ENCODE results near the gene OSBPL2. TPM values are rescaled to one million over a fixed set of nuclear protein-coding genes. Genes with fewer than 3 reads are reported as not detected.

OSBPL2 gene
- total and polyA plus RNA-seq, 2 experiments from 2014 or later: 16.6 to 31.2 TPM

DNA sequence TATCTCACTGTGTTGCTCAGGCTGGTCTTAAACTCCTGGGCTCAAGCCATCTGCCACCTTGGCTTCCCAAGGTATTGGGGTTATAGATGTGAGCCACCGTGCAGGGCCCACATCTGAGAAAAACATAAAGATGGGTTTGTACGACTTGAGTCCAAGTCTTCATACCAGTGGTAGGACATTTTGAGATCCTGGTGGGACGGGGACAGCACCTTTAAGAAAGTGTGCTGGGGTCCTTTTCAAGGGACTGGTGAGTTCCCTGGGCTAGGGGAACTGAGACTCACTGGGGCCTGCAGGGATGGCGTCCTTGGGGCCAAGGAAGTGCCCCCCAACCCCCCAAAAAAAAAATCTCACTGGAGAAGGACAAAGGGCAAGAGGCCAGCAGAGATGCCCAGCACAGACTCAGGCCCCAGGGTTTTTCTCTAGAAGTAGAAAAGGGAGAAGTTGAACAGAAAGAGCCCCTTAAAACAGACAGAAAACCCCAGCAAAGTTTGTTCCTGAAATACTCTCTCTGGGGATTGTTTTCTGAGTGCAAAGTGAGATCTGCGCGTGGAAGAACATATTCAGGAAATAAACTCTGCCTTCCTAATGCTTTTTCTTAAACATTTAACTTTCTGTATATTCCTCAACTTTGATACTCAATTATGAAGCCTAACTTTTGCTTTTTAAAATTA is 10.7 kb downstream of the OSBPL2 start:
- Histone ChIP-seq H3K4me2 (no peak overlapping the region), H3K79me2 (replicated peaks; ENCODE audit: insufficient read depth) (peaks cover 90% of the 10 kb centered on the region), H2AFZ (no peak overlapping the region), H3K27ac (ENCODE audit: low read depth) (peak overlapping the region; percentile 55; the same call in 1 of the 2 replicates), H3K9me2 (ENCODE audit: insufficient read depth) (no peaks in the 10 kb centered on the region), H3K27me3 (ENCODE audit: insufficient read depth) (no peaks in the 10 kb centered on the region), H3K4me3 (no peak overlapping the region), H4K20me1 (replicated peaks; ENCODE audit: insufficient read depth) (peaks cover 15% of the 10 kb centered on the region), H3F3A (replicated peaks; ENCODE audit: low read depth) (0 out of 2 replicates have a peak, but pooled peaks cover 5% of the 10 kb centered on the region), H3K36me3 (ENCODE audit: insufficient read depth) (no peaks in the 10 kb centered on the region), H3K4me1 (ENCODE audit: insufficient read depth) (no peaks in the 10 kb centered on the region)
- ATAC-seq (no peak), DNase-seq (ENCODE audit: low spot score) (no peak)
- peaks cover 19% of the 10 kb centered on the region for H3K4me1 Mint-ChIP-seq
- no peaks in the 10 kb centered on the region for H3K36me3 Mint-ChIP-seq (ENCODE audit: low read depth)
- no peak overlapping the region; the same call in 1 of the 2 replicates for H3K27ac Mint-ChIP-seq
- H3K27me3 Mint-ChIP-seq (ENCODE audit: insufficient read depth, low read depth, poor library complexity): peaks cover 15% of the 10 kb centered on the region
- H3K9me3 Mint-ChIP-seq: no peaks in the 10 kb centered on the region
- TF ChIP-seq NANOG (IDR thresholded peaks at IDR 0.05; ENCODE audit: borderline replicate concordance) (no peak), ZNF331 (CRISPR knock-in tag; IDR thresholded peaks at IDR 0.05; ENCODE audit: low read depth) (no peak)
- TF ChIP-seq, protein P1, sequence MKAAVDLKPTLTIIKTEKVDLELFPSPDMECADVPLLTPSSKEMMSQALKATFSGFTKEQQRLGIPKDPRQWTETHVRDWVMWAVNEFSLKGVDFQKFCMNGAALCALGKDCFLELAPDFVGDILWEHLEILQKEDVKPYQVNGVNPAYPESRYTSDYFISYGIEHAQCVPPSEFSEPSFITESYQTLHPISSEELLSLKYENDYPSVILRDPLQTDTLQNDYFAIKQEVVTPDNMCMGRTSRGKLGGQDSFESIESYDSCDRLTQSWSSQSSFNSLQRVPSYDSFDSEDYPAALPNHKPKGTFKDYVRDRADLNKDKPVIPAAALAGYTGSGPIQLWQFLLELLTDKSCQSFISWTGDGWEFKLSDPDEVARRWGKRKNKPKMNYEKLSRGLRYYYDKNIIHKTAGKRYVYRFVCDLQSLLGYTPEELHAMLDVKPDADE (IDR thresholded peaks at IDR 0.05): no peak
- no peak overlapping the region for H3K4me3 Mint-ChIP-seq

DNA sequence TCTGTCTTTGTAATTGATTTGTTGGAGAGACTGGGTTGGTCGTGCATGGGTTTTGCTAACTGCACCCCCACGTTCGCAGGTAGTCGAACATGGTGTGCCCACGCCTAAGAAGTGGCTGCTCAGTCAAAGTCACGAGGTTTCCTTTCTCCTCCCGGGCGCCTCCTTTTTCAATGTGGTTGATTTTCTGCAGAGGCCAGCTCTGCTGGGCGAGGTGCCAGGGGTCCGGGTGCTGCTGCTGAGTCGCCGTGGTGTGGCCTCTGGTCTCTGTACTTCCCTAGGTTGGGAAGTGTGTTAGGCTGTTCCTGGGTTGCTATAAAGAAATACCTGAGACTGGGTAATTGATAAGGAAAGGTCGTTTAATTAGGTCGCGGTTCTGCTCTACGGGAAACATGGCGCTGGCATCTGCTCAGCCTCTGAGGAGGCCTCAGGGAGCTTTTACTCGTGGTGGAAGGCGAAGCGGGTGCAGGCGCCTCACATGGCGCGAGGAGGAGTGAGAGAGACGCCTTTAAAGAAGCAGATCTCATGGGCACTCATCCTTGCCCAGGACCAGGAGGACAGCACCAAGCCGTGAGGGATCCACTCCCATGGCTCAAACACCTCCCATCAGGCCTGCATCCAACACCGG is 14.1 kb downstream of the OSBPL2 start:
- no peak overlapping the region for H3K4me3 Mint-ChIP-seq
- Histone ChIP-seq H3K4me2 (no peak overlapping the region), H3F3A (replicated peaks; ENCODE audit: low read depth) (0 out of 2 replicates have a peak, but pooled peaks cover 9% of the 10 kb centered on the region), H3K27me3 (ENCODE audit: insufficient read depth) (no peaks in the 10 kb centered on the region), H3K79me2 (replicated peaks; ENCODE audit: insufficient read depth) (peaks cover 76% of the 10 kb centered on the region), H4K20me1 (replicated peaks; ENCODE audit: insufficient read depth) (peaks cover 16% of the 10 kb centered on the region), H3K4me3 (no peak overlapping the region), H2AFZ (no peak overlapping the region), H3K36me3 (ENCODE audit: insufficient read depth) (no peaks in the 10 kb centered on the region), H3K27ac (ENCODE audit: low read depth) (no peak overlapping the region), H3K4me1 (ENCODE audit: insufficient read depth) (no peaks in the 10 kb centered on the region), H3K9me2 (ENCODE audit: insufficient read depth) (no peaks in the 10 kb centered on the region)
- peaks cover 10% of the 10 kb centered on the region for H3K4me1 Mint-ChIP-seq
- no peak overlapping the region for H3K27ac Mint-ChIP-seq
- DNase-seq (ENCODE audit: low spot score) (no peak), ATAC-seq (no peak)
- peaks cover 4% of the 10 kb centered on the region; the same call in 2 of the 3 replicates for H3K36me3 Mint-ChIP-seq (ENCODE audit: low read depth)
- H3K27me3 Mint-ChIP-seq (ENCODE audit: insufficient read depth, low read depth, poor library complexity): peaks cover 12% of the 10 kb centered on the region
- no peaks in the 10 kb centered on the region; the same call in 2 of the 3 replicates for H3K9me3 Mint-ChIP-seq
- TF ChIP-seq CREB1 (CRISPR knock-in tag; IDR thresholded peaks at IDR 0.05; ENCODE audit: low read depth): no peak
- no peak for TF ChIP-seq POLR2AphosphoS5 (IDR thresholded peaks at IDR 0.05; ENCODE audit: low read depth)
- TF ChIP-seq, protein P2, sequence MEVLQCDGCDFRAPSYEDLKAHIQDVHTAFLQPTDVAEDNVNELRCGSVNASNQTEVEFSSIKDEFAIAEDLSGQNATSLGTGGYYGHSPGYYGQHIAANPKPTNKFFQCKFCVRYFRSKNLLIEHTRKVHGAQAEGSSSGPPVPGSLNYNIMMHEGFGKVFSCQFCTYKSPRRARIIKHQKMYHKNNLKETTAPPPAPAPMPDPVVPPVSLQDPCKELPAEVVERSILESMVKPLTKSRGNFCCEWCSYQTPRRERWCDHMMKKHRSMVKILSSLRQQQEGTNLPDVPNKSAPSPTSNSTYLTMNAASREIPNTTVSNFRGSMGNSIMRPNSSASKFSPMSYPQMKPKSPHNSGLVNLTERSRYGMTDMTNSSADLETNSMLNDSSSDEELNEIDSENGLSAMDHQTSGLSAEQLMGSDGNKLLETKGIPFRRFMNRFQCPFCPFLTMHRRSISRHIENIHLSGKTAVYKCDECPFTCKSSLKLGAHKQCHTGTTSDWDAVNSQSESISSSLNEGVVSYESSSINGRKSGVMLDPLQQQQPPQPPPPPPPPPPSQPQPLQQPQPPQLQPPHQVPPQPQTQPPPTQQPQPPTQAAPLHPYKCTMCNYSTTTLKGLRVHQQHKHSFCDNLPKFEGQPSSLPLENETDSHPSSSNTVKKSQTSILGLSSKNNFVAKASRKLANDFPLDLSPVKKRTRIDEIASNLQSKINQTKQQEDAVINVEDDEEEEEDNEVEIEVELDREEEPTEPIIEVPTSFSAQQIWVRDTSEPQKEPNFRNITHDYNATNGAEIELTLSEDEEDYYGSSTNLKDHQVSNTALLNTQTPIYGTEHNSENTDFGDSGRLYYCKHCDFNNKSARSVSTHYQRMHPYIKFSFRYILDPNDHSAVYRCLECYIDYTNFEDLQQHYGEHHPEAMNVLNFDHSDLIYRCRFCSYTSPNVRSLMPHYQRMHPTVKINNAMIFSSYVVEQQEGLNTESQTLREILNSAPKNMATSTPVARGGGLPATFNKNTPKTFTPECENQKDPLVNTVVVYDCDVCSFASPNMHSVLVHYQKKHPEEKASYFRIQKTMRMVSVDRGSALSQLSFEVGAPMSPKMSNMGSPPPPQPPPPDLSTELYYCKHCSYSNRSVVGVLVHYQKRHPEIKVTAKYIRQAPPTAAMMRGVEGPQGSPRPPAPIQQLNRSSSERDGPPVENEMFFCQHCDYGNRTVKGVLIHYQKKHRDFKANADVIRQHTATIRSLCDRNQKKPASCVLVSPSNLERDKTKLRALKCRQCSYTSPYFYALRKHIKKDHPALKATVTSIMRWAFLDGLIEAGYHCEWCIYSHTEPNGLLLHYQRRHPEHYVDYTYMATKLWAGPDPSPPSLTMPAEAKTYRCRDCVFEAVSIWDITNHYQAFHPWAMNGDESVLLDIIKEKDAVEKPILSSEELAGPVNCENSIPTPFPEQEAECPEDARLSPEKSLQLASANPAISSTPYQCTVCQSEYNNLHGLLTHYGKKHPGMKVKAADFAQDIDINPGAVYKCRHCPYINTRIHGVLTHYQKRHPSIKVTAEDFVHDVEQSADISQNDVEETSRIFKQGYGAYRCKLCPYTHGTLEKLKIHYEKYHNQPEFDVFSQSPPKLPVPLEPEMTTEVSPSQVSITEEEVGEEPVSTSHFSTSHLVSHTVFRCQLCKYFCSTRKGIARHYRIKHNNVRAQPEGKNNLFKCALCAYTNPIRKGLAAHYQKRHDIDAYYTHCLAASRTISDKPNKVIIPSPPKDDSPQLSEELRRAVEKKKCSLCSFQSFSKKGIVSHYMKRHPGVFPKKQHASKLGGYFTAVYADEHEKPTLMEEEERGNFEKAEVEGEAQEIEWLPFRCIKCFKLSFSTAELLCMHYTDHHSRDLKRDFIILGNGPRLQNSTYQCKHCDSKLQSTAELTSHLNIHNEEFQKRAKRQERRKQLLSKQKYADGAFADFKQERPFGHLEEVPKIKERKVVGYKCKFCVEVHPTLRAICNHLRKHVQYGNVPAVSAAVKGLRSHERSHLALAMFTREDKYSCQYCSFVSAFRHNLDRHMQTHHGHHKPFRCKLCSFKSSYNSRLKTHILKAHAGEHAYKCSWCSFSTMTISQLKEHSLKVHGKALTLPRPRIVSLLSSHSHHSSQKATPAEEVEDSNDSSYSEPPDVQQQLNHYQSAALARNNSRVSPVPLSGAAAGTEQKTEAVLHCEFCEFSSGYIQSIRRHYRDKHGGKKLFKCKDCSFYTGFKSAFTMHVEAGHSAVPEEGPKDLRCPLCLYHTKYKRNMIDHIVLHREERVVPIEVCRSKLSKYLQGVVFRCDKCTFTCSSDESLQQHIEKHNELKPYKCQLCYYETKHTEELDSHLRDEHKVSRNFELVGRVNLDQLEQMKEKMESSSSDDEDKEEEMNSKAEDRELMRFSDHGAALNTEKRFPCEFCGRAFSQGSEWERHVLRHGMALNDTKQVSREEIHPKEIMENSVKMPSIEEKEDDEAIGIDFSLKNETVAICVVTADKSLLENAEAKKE (CRISPR knock-in tag; IDR thresholded peaks at IDR 0.05): no peak
- TF ChIP-seq, protein P1 (IDR thresholded peaks at IDR 0.05): no peak
- TF ChIP-seq, protein P3, sequence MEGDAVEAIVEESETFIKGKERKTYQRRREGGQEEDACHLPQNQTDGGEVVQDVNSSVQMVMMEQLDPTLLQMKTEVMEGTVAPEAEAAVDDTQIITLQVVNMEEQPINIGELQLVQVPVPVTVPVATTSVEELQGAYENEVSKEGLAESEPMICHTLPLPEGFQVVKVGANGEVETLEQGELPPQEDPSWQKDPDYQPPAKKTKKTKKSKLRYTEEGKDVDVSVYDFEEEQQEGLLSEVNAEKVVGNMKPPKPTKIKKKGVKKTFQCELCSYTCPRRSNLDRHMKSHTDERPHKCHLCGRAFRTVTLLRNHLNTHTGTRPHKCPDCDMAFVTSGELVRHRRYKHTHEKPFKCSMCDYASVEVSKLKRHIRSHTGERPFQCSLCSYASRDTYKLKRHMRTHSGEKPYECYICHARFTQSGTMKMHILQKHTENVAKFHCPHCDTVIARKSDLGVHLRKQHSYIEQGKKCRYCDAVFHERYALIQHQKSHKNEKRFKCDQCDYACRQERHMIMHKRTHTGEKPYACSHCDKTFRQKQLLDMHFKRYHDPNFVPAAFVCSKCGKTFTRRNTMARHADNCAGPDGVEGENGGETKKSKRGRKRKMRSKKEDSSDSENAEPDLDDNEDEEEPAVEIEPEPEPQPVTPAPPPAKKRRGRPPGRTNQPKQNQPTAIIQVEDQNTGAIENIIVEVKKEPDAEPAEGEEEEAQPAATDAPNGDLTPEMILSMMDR (conservative IDR thresholded peaks at IDR 0.05; ENCODE audit: low read depth in 2 of 2): no peak
- no peak for TF ChIP-seq ZNF114 (CRISPR knock-in tag; IDR thresholded peaks at IDR 0.05)
- TF ChIP-seq EZH2 (IDR thresholded peaks at IDR 0.05; ENCODE audit: low read depth, unreplicated experiment): no peak
- no peak for TF ChIP-seq EZH2phosphoT487 (IDR thresholded peaks at IDR 0.05; ENCODE audit: unreplicated experiment)

All from GM23338 (cell line).